ENCODE results near the gene TRAPPC6A. TPM values are rescaled to one million over a fixed set of nuclear protein-coding genes. Genes with fewer than 3 reads are reported as not detected.

The TRAPPC6A gene
- total and polyA plus RNA-seq, 9 of the 15 experiments (the other 6 are each of a cell fraction or from before 2014, with no cell fraction given) = 0.82 to 23.6 (median 11.6) TPM

- no peak for TF ChIP-seq ZNF609 (CRISPR knock-in tag; IDR thresholded peaks at IDR 0.05; ENCODE audit: borderline replicate concordance)
- no peak for TF ChIP-seq MXD1 (CRISPR knock-in tag; IDR thresholded peaks at IDR 0.05; ENCODE audit: borderline replicate concordance, poor library complexity, severe bottlenecking)
- no peak for TF ChIP-seq NKRF (IDR thresholded peaks at IDR 0.05; ENCODE audit: borderline replicate concordance)
- TF ChIP-seq FOXM1 (IDR thresholded peaks at IDR 0.05; ENCODE audit: low read depth) = no peak
- no peak for TF ChIP-seq FOXM1 (CRISPR knock-in tag; IDR thresholded peaks at IDR 0.05; ENCODE audit: low read depth)
- TF ChIP-seq THAP12 (CRISPR knock-in tag; IDR thresholded peaks at IDR 0.05) = no peak
- no peak for TF ChIP-seq ZNF717 (CRISPR knock-in tag; IDR thresholded peaks at IDR 0.05)
- no peak for TF ChIP-seq IFI16 (CRISPR knock-in tag; IDR thresholded peaks at IDR 0.05)
These were observed 13.3 kb downstream of the TRAPPC6A start (continued) for GRCh38 chr19:45164577-45165335.

Measured in K562 (cell line).